Nephron (organoid): ENCODE data around the gene TMEM256.
"Not testable (repeated sequence)": the region's sequence is repeated elsewhere in the genome, so short reads cannot be mapped to it uniquely, and the experiment has no call there.

Source experiments
- H3K27ac Mint-ChIP-seq, 3 experiments: 2 replicates each; pipeline ENCODE4 v1.8.0; 2020; ENCODE audit warnings: mixed read lengths in 3 of 3, mild to moderate bottlenecking in 2 of 3, moderate library complexity in 1 of 3
- H3K27me3 Mint-ChIP-seq: 2 replicates; pipeline ENCODE4 v1.8.0; 2021; ENCODE audit warnings: low read depth, mild to moderate bottlenecking, moderate library complexity, mixed read lengths
- H3K36me3 Mint-ChIP-seq: 2 replicates; pipeline ENCODE4 v1.8.0; 2020; ENCODE audit warnings: low read depth, mixed read lengths
- H3K4me1 Mint-ChIP-seq: 2 replicates; pipeline ENCODE4 v1.8.0; 2020; ENCODE audit warnings: mixed read lengths
- H3K4me3 Mint-ChIP-seq, 3 experiments: 2 replicates each; pipeline ENCODE4 v1.8.0; 2020; ENCODE audit warnings: mild to moderate bottlenecking in 3 of 3, mixed read lengths in 3 of 3, moderate library complexity in 2 of 3
- H3K9me3 Mint-ChIP-seq: 2 replicates; pipeline ENCODE4 v1.8.0; 2020; ENCODE audit warnings: mixed read lengths
- CTCF ChIP-seq, 3 experiments: fragments of 200-600 bp; sonication (generic); IDR thresholded peaks; one replicate each; pipeline ENCODE4 v1.5.0; 2021; ENCODE audit warnings: antibody characterized with exemption in 3 of 3; ENCODE audit not compliant: unreplicated experiment in 3 of 3

TMEM256 gene

GRCh38 chr17:7374353-7374752 is 29.5 kb downstream of the TMEM256 start:
- Mint-ChIP-seq H3K27ac (no peak overlapping the region), H3K9me3 (peaks cover 4% of the 10 kb centered on the region), H3K27me3 (peaks cover 39% of the 10 kb centered on the region), H3K36me3 (no peaks in the 10 kb centered on the region), H3K4me1 (no peaks in the 10 kb centered on the region), H3K4me3 (no peak overlapping the region)
- no peak for TF ChIP-seq CTCF (IDR thresholded peaks at IDR 0.05; ENCODE audit: unreplicated experiment in 3 of 3)

DNA sequence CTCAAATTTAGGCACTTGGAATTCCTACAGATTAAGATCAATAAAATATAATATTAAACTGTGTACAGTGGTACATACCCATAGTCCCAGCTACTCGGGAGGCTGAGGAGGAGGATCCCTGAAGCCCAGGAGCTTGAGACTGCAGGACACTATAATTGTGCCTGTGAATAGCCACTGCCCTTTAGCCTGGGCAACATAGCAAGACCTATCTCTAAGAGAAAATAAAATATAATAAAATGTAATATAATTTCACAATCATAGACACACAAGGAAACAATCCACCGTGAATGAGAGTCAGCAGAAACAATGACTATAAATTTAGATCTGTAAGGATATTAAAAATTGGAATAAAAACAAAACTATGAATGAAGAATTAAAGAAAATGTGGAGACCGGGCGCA is 33.0 kb downstream of the TMEM256 start:
- no peak overlapping the region for H3K27ac Mint-ChIP-seq

GRCh38 chr17:7369825-7370224 is 34.1 kb downstream of the TMEM256 start:
- Mint-ChIP-seq H3K27me3 (peaks cover 17% of the 10 kb centered on the region), H3K4me3 (no peak overlapping the region), H3K9me3 (no peaks in the 10 kb centered on the region), H3K4me1 (no peaks in the 10 kb centered on the region), H3K36me3 (no peaks in the 10 kb centered on the region), H3K27ac (no peak overlapping the region)
- no peak for TF ChIP-seq CTCF (IDR thresholded peaks at IDR 0.05; ENCODE audit: unreplicated experiment in 3 of 3)

More for the DNA sequence above, 33.0 kb downstream of the TMEM256 start:
- H3K9me3 Mint-ChIP-seq = no peaks in the 10 kb centered on the region
- no peak overlapping the region for H3K4me3 Mint-ChIP-seq
- H3K4me1 Mint-ChIP-seq = no peaks in the 10 kb centered on the region
- no peaks in the 10 kb centered on the region for H3K36me3 Mint-ChIP-seq
- TF ChIP-seq CTCF (IDR thresholded peaks at IDR 0.05; ENCODE audit: unreplicated experiment in 3 of 3) = no peak
- peaks cover 17% of the 10 kb centered on the region for H3K27me3 Mint-ChIP-seq

GRCh38 chr17:7368599-7368994 is 35.3 kb downstream of the TMEM256 start:
- not testable (repeated sequence) for H3K36me3 Mint-ChIP-seq, H3K4me1 Mint-ChIP-seq, H3K9me3 Mint-ChIP-seq, H3K4me3 Mint-ChIP-seq, H3K27ac Mint-ChIP-seq
- H3K27me3 Mint-ChIP-seq = peaks cover 17% of the 10 kb centered on the region

- H3K27ac Mint-ChIP-seq = no peak overlapping the region
- no peaks in the 10 kb centered on the region for H3K9me3 Mint-ChIP-seq
- H3K4me1 Mint-ChIP-seq = no peaks in the 10 kb centered on the region
- peaks cover 17% of the 10 kb centered on the region for H3K27me3 Mint-ChIP-seq
- no peak for TF ChIP-seq CTCF (IDR thresholded peaks at IDR 0.05; ENCODE audit: unreplicated experiment in 3 of 3)
- no peaks in the 10 kb centered on the region for H3K36me3 Mint-ChIP-seq
- H3K4me3 Mint-ChIP-seq = no peak overlapping the region
Observed at GRCh38 chr17:7367918-7368598, 35.8 kb downstream of the TMEM256 start.

- no peaks in the 10 kb centered on the region for H3K4me1 Mint-ChIP-seq
- H3K9me3 Mint-ChIP-seq = no peaks in the 10 kb centered on the region
- H3K27me3 Mint-ChIP-seq = peaks cover 19% of the 10 kb centered on the region
- no peaks in the 10 kb centered on the region for H3K36me3 Mint-ChIP-seq
- H3K4me3 Mint-ChIP-seq = no peak overlapping the region
- H3K27ac Mint-ChIP-seq = no peak overlapping the region
- TF ChIP-seq CTCF (IDR thresholded peaks at IDR 0.05; ENCODE audit: unreplicated experiment in 3 of 3) = no peak
Observed at GRCh38 chr17:7367083-7367482, 36.8 kb downstream of the TMEM256 start.

DNA sequence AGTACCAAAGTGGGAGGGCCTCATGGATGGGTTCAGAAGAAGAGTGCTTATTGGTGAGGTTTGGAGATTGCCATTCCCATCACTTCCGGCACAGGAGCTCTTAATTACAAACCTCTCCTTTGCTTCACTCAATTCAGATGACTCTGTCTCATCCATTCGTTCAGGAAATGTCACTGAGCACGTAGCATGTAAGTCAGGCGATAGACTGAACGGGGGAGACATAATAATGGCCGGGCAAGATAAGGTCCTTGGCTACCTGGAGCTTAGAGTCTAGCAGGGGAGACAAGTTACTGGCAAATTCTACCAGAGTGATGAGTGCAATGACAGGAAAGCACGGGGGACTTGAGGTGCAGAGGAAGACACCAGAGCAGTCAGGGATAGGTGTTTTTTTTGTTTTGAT is 37.9 kb downstream of the TMEM256 start:
- H3K27me3 Mint-ChIP-seq = peaks cover 21% of the 10 kb centered on the region
- not testable (repeated sequence) for H3K27ac Mint-ChIP-seq, H3K4me3 Mint-ChIP-seq, H3K9me3 Mint-ChIP-seq, H3K36me3 Mint-ChIP-seq, H3K4me1 Mint-ChIP-seq
